ENCODE data around the gene POMP. TPM values are rescaled to one million over a fixed set of nuclear protein-coding genes. Genes with fewer than 3 reads are reported as not detected.

The POMP gene
- total RNA-seq, 2 experiments from 2014 or later = 25.8 to 28.5 TPM

GRCh38 chr13:28630869-28631268 is 28.1 kb upstream of the POMP start:
- ATAC-seq (ENCODE audit: poor library complexity) (no peak), DNase-seq (no peak)
- intact Hi-C loops (cut with DNase I, micrococcal nuclease) = loop anchor here (10.0 kb wide), 1 partner anchor 566 kb away; no protein-coding TSS in a partner anchor
- Mint-ChIP-seq H3K36me3 (ENCODE audit: low read depth) (no peaks in the 10 kb centered on the region), H3K27me3 (peaks cover 4% of the 10 kb centered on the region), H3K4me1 (ENCODE audit: low read depth) (no peaks in the 10 kb centered on the region), H3K4me3 (no peak overlapping the region), H3K27ac (no peak overlapping the region), H3K9me3 (no peaks in the 10 kb centered on the region)
- H3K4me3 ChIP-seq (ENCODE audit: low read length) = no peak overlapping the region
- POLR2A ChIA-PET = no interaction called here
- H3K4me1 ChIP-seq (ENCODE audit: insufficient read depth, low read length) = no peaks in the 10 kb centered on the region
- no peak for TF ChIP-seq CTCF (IDR thresholded peaks at IDR 0.05)
- H3K27me3 ChIP-seq (ENCODE audit: control insufficient read depth in 1 of 2, insufficient read depth in 2 of 2, low read length in 2 of 2) = no peaks in the 10 kb centered on the region
- no peak overlapping the region for H3K27ac ChIP-seq (ENCODE audit: low read depth in 1 of 2, low read length in 2 of 2)
- no peaks in the 10 kb centered on the region for H3K9me3 ChIP-seq (ENCODE audit: control insufficient read depth in 1 of 2, insufficient read depth in 1 of 2, low read length in 2 of 2)
- CTCF ChIA-PET = no interaction called here
- H3K36me3 ChIP-seq (ENCODE audit: insufficient read depth, low read length) = no peaks in the 10 kb centered on the region

- ATAC-seq (ENCODE audit: poor library complexity) = no peak
- no peaks in the 10 kb centered on the region for H3K36me3 ChIP-seq (ENCODE audit: insufficient read depth, low read length)
- DNase-seq = no peak
- H3K27ac ChIP-seq (ENCODE audit: low read depth in 1 of 2, low read length in 2 of 2) = no peak overlapping the region
- H3K4me3 ChIP-seq (ENCODE audit: low read length) = no peak overlapping the region
- no peak overlapping the region for H3K4me3 Mint-ChIP-seq
- peaks cover 6% of the 10 kb centered on the region for H3K4me1 Mint-ChIP-seq (ENCODE audit: low read depth)
- H3K9me3 Mint-ChIP-seq = no peaks in the 10 kb centered on the region
- no peak for TF ChIP-seq CTCF (IDR thresholded peaks at IDR 0.05)
- CTCF ChIA-PET = no interaction called here
- no peaks in the 10 kb centered on the region for H3K36me3 Mint-ChIP-seq (ENCODE audit: low read depth)
- no peaks in the 10 kb centered on the region for H3K9me3 ChIP-seq (ENCODE audit: control insufficient read depth in 1 of 2, insufficient read depth in 1 of 2, low read length in 2 of 2)
- POLR2A ChIA-PET = no interaction called here
- H3K27me3 ChIP-seq (ENCODE audit: control insufficient read depth in 1 of 2, insufficient read depth in 2 of 2, low read length in 2 of 2) = no peaks in the 10 kb centered on the region
- H3K27ac Mint-ChIP-seq = no peak overlapping the region
- H3K4me1 ChIP-seq (ENCODE audit: insufficient read depth, low read length) = peaks cover 3% of the 10 kb centered on the region
- peaks cover 8% of the 10 kb centered on the region for H3K27me3 Mint-ChIP-seq
- intact Hi-C loops (cut with DNase I, micrococcal nuclease) = loop anchor here (10.0 kb wide), 1 partner anchor 567 kb away; no protein-coding TSS in a partner anchor
Observed at GRCh38 chr13:28631801-28632200, 27.1 kb upstream of the POMP start.

- H3K27me3 Mint-ChIP-seq = peaks cover 11% of the 10 kb centered on the region
- no peak overlapping the region for H3K4me3 ChIP-seq (ENCODE audit: low read length)
- POLR2A ChIA-PET = interaction anchor here (1.0 kb wide), 1 partner anchor 23 kb away, joined by 3 read pairs; the partner anchor contains the start of gene POMP
- no peaks in the 10 kb centered on the region for H3K9me3 Mint-ChIP-seq
- H3K9me3 ChIP-seq (ENCODE audit: control insufficient read depth in 1 of 2, insufficient read depth in 1 of 2, low read length in 2 of 2) = no peaks in the 10 kb centered on the region
- no peak for DNase-seq
- H3K36me3 ChIP-seq (ENCODE audit: insufficient read depth, low read length) = no peaks in the 10 kb centered on the region
- no peak overlapping the region for H3K4me3 Mint-ChIP-seq
- CTCF ChIA-PET = interaction anchor here (0.6 kb wide), 1 partner anchor 116 kb away, joined by 3 read pairs; no protein-coding TSS in a partner anchor
- H3K27ac ChIP-seq (ENCODE audit: low read depth in 1 of 2, low read length in 2 of 2) = no peak overlapping the region
- intact Hi-C loops (cut with DNase I, micrococcal nuclease) = loop anchor here (1.0 to 10.0 kb wide), 2 partner anchors 312 to 571 kb away; no protein-coding TSS in a partner anchor
- H3K27ac Mint-ChIP-seq = no peak overlapping the region
- H3K4me1 Mint-ChIP-seq (ENCODE audit: low read depth) = peaks cover 8% of the 10 kb centered on the region
- no peak for TF ChIP-seq CTCF (IDR thresholded peaks at IDR 0.05)
- ATAC-seq (ENCODE audit: poor library complexity) = no peak
- no peaks in the 10 kb centered on the region for H3K36me3 Mint-ChIP-seq (ENCODE audit: low read depth)
- H3K27me3 ChIP-seq (ENCODE audit: control insufficient read depth in 1 of 2, insufficient read depth in 2 of 2, low read length in 2 of 2) = no peaks in the 10 kb centered on the region
- H3K4me1 ChIP-seq (ENCODE audit: insufficient read depth, low read length) = peaks cover 3% of the 10 kb centered on the region
Observed at GRCh38 chr13:28636069-28636468, 22.9 kb upstream of the POMP start.

Measured in CD4-positive, alpha-beta T cell (primary cell).